HG03469 (cell line): ENCODE data around the gene EMP2.
"Not testable (repeated sequence)": the region's sequence is repeated elsewhere in the genome, so short reads cannot be mapped to it uniquely, and the experiment has no call there.

Experiments used
- ATAC-seq: cut with Tn5 transposase; IDR thresholded peaks from one replicate; pipeline ENCODE4 v1.9.1; 2021; ENCODE audit warnings: mild to moderate bottlenecking, moderate library complexity, moderate number of reproducible peaks; ENCODE audit not compliant: unreplicated experiment

Gene EMP2

GRCh38 chr16:10579965-10580882, at the start of gene EMP2:
TSS of gene EMP2 (minus strand) at chr16:10580598. CDS start at chr16:10547617, 32,981 bp downstream.
- no peak for ATAC-seq

GRCh38 chr16:10629592-10629963, 49.2 kb upstream of the EMP2 start:
- ATAC-seq: no peak

GRCh38 chr16:10625595-10626357, 45.4 kb upstream of the EMP2 start:
- no peak for ATAC-seq

- no peak for ATAC-seq
Measured at GRCh38 chr16:10624527-10624926, 44.1 kb upstream of the EMP2 start.

GRCh38 chr16:10623059-10623458, 42.7 kb upstream of the EMP2 start:
- ATAC-seq: no peak

GRCh38 chr16:10622036-10622921, 41.9 kb upstream of the EMP2 start:
- ATAC-seq: no peak

GRCh38 chr16:10621216-10621949, 41.0 kb upstream of the EMP2 start:
- ATAC-seq: not testable (repeated sequence)

GRCh38 chr16:10620120-10620519, 39.7 kb upstream of the EMP2 start:
- ATAC-seq: no peak

GRCh38 chr16:10619271-10619849, 39.0 kb upstream of the EMP2 start:
- ATAC-seq: no peak

GRCh38 chr16:10618710-10619209, 38.4 kb upstream of the EMP2 start:
- ATAC-seq: no peak

- no peak for ATAC-seq
Measured at GRCh38 chr16:10617662-10618420, 37.4 kb upstream of the EMP2 start.

GRCh38 chr16:10616756-10617640, 36.6 kb upstream of the EMP2 start:
- no peak for ATAC-seq

GRCh38 chr16:10616419-10616755, 36.0 kb upstream of the EMP2 start:
- ATAC-seq: no peak

- no peak for ATAC-seq
Measured at GRCh38 chr16:10614685-10615084, 34.3 kb upstream of the EMP2 start.

- no peak for ATAC-seq
Measured at GRCh38 chr16:10613785-10614485, 33.5 kb upstream of the EMP2 start.

GRCh38 chr16:10612649-10613179, 32.3 kb upstream of the EMP2 start:
- ATAC-seq: no peak

GRCh38 chr16:10611825-10612342, 31.5 kb upstream of the EMP2 start:
- no peak for ATAC-seq
